ENCODE measurements around the gene COL26A1.

GRCh38 chr7:101527844-101528667, 165.4 kb downstream of the COL26A1 start:
- TF ChIP-seq POLR2A (IDR thresholded peaks at IDR 0.05) (no peak), CTCF (IDR thresholded peaks at IDR 0.05) (no peak), EP300 (IDR thresholded peaks at IDR 0.05) (no peak)
